DLD1 (cell line): ENCODE data around the gene CHERP.
"Not testable (repeated sequence)": the region's sequence is repeated elsewhere in the genome, so short reads cannot be mapped to it uniquely, and the experiment has no call there.

ENCODE experiments used
- in situ Hi-C: cut with HindIII; loops from 2 replicates; pipeline ENCODE4 v1.10.0; 2017; ENCODE audit warnings: low sequenced_read_pairs

The CHERP gene

DNA sequence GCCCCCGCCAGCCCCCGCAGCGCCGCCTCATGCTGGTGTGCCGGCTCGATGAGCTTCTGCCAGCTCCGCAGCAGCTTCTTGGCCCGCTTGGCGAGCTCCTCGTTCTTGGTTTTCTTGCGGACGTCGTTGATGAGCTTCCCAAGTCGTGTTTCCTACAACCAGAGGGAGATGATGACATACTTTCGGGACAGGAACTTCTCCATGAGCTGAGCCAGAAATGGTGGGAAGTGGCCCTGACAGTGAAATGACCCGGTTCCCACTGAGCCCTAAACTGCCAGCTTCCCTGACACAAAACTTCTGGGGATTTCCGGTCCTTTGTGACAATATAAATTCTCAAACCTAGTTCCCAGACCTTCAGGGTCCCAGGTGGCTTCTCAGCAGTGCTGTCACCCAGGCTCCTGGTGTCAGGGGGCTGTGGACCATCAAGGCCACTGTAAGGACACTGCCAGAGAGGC is 35.3 kb upstream of the CHERP start:
- in situ Hi-C loops, result no loop called here

DNA sequence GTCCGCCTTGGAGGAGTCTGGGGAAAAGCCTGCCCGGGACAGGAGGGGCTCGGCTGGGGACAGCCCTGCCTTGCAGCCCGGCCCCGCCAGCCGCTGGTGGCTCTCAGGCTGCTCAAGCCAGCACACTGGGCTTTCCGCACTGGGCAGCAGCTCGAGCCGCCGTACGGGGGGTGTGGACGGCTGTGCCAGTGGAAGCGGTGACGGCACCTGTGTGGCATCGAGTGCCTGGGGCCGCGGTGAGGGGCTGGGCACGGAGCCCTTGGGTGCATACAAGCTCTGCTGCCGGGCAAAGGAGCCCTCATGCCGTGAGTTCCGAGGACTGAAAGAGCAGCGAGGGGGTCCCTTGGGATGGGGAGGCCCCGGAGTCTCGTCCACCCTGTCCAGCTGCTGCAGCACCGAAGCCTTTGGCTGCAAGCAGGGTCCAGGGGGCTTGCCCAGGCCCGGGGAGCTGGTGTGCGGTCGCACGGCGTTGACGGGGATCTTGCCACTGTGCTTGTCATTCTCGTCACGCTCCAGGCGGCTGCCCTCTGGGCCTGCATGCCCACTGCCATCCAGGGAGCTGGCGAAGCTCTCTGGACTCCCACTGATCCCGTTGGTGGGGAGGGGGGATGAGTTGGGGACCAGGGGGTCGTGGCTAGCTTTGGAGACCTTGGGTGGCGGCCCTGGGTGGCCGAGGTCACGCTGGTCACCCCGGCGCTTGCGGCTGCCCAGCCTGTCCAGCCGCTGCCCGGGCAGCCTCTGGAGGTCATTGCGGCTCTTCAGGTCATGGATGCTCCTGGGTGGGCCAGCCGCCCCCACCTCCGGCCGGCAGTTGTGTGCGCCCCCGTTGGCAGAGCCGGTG is 34.7 kb upstream of the CHERP start:
- in situ Hi-C loops, result no loop called here

DNA sequence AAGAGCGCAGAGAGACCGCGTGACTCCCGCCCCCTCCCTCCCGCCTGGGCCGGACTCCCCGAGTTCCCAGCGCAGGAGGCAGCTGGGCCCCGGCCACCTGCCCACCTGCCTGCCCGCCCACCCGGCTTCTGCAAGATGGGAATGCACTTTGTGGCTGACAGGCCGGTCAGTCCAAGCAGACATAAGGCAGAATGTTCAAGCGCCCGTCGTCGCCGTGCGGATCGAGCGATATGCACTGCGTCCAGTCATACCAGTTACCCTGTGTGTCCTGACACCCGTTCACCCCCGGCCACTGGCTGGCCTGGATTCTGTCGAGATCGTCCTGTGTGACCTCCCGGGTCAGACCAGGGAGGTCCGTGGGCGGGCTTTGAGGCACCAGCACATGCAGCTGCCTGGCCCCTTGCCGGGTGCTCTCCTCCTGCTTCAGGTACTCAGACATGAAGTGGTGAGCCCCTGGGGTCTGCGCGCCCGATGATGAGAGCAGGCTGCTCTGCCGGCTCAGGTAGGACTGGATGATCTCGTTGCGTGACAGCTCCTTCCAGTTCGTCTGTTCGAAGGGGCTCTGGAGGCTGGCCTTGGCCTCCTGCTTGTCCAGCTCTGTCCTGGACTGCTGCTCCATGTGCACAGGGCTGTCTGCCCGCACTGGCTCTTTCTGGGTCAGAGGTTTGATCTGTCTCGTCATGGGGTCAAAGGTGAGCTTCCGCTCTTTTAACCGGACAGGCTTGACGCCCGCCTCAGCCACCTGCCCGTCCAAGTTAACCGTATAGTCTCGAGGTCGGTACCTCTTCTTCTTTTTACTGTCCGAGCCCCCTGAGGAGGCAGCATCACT is 33.8 kb upstream of the CHERP start:
- in situ Hi-C loops, result no loop called here

DNA sequence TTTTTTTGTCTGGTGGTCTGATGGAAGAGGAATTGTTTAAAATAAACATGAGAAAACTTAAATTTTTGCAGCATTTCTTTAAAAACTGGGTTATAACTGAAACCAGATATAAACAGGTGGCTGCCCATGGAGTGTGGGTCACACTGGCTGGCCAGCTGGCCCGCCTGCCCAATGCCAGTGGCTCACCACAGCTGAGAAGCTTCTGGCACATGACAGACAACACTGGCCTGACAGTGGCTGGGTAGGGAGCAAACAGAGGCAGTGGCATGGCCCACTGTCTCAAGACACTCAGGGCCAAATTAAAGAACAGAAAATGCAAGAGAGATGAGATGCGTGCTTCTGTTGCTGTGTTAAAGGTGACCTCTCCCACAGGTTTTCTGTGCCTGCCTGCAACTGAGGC is 33.0 kb upstream of the CHERP start:
- in situ Hi-C loops, result no loop called here

DNA sequence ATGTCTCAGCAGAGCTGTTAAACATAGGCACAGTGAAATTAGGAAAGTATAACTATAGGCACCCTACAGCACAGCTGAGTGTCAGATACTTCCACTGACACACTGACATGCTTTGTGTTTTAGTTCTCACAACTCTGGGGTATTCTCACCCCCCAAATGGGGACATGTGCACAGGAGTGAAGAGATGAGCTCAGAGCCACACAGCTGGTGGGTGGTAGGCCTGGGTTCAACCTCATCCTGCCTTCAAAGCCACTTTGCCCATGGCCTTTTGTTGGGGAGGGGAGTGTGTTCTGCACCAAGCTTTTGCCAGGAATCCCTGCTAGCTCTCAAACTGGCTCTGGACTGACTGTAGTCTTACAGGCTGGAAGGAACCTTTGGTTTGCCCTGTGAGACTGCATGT is 31.7 kb upstream of the CHERP start:
- in situ Hi-C loops, result no loop called here

DNA sequence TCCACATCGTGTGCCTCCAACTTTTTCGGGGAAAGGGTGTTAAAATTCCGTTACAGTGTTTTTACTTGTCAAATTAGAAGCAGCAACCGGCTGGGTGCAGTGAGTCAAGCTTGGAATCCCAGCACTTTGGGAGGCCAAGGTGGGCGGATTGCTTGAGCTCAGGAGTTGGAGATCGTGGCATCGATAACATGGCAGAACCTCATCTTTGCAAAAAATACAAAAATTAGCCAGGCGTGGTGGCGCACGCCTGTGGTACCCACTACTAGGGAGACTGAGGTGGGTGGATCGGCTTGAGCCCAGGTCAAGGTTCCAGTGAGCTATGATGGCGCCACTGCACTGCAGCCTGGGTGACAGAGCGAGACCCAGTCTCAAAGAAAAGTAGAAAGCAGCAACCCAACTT is 31.1 kb upstream of the CHERP start:
- in situ Hi-C loops, result no loop called here

DNA sequence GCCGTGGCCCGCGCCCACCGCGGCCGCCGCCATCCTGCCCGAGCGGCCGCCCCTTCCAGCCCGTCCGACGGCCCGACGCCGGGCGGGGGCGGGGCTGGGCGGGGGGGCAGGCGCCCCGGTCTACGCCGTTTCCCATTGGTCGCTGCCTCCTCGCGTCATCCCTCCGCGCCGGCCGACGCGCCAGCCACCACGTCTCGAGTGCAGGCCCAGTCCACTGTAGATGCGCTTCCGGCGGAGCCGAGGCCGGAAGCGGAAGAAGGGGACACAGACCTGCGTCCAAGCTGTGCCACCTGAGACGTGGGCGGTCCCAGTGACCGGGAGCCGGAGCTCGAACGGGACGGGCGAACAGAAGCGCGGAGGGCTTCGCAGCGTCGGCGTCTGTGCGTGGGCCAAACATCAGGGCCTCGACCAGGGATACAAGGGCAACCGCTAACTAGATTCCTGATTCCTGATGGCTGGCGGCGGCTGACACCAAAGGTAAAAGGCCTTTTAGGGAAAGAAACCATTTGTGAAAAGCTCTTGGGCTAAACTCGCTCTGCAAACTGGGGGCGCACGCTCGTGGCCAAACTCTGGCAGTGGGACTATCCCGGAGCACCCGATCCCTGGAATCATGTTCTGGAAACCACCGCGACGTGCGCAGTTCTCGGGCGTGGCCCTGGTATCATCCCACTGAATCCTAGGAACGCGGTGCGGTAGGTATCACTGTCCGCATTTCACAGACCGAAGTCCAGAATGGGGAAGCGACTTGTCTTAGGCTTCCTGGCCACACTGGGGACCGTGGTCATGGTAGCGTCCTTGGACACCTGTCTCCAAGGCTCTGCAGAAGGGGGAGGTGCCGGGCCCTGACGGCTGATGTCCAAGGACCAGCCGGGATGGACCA is 30.3 kb upstream of the CHERP start, which contains the start of gene SLC35E1:
Gene SLC35E1, minus strand, starts transcription at position 84 of the 880 bp plus-strand sequence. Its CDS starts 51 bp downstream, at position 33.
- in situ Hi-C loops, result no loop called here

DNA sequence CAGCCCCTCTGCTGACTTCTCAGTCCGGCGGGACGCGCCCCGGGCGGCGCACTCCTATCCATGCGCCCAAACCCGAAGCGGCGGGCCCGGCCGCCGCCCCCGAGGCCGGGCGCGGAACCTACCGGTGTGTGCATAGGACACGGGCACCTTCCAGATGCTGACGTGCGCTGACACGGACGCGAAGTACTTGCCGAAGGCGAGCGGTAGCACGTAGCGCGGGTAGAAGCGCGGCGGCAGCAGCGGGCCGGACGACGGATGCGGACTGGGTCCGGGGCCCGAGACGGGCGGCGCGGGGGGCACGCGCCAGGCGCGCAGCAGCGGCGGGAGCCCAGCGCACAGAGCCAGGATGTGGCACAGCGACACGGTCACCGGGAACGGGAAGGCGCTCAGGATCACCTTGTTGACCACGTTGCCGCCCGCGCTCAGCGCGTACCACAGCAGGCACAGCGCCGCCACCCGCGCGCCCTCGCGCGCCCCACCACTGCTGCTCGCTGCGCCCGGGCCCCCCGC is 29.6 kb upstream of the CHERP start:
- in situ Hi-C loops, result no loop called here

DNA sequence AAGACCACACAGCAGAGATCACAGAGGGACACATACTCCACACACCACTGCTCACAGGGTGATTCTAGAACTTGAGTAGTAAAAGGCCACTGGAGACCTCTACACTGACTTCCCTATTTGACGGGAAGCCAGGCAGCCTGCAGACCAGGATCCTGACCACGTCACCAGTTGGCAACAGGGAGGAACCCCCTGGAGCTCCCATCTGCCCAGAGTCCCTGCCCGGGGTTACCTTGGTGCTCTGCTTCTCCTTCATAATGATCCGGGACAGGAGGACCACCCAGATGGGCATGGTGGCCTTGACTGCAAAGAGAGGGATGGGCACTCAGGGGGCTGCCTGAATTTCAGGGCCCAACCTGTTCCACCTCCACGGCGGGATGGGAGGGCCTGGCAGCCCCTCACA is 29.0 kb upstream of the CHERP start:
- in situ Hi-C loops, result no loop called here

DNA sequence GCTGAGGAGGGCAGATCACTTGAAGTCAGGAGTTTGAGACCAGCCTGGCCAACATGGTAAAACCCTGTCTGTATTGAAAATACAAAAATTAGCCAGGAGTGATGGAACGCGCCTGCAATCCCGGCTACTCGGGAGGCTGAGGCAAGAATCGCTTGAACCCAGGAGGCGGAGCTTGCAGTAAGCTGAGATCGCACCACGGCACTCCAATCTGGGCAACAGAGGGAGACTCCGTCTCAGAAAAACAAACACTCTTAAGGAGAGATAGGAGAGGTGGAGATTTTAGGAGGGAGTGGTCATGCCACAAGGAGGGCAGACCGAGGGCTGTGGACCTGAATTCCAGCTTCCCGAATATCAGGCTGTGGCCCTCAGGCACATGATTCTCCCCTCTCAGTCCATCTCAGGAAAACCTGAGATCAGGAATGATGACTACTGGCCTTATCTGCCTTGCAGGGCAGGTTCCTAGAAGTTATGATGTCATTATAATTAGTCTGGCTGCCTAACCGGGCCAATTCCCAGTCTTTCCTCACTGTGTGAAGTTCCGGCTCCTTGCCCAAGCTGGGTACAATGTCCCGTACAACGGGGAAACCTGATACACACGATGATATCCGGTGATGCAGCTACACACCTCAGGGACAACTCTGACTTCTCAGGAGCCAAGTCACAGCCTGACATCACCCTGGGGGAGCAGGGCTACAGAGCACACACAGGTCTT is 27.5 kb upstream of the CHERP start:
- in situ Hi-C loops, result no loop called here

DNA sequence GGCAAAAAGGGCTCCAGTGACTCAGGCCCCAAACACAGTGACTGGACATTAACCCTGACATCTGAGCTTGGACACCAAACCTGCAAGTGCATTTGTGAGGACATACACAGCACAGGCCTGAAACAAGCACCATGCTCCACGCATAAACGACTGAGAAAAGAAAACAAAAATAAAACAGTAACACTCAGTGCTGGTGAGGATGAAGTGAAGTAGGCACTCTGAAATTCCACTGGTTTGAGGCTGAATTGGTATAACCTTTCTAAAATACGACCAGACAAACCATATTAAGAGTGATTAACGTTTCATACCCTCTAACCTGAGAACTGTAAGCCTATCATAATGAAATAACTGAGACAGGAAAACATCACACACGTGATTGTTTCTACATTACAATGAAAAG is 24.5 kb upstream of the CHERP start:
- in situ Hi-C loops, result no loop called here

DNA sequence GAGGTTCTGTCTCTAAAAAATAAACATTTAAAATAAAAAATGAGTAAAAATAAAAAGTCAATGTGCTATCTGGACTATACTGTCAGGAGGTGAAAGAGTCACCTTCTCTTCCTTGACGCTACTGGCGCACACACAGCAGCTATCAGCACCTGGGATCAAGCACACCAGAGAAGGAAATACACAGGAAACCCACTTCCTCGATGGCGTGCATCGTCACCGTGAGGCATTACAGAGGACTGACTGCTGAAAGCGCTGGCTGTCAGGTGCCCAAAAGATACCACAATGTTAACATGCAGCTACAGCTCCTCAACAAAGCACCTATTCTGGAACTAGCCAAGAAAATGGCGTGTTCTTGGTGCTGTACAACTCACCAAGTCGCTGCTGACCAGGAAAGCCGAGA is 23.9 kb upstream of the CHERP start:
- in situ Hi-C loops, result no loop called here

DNA sequence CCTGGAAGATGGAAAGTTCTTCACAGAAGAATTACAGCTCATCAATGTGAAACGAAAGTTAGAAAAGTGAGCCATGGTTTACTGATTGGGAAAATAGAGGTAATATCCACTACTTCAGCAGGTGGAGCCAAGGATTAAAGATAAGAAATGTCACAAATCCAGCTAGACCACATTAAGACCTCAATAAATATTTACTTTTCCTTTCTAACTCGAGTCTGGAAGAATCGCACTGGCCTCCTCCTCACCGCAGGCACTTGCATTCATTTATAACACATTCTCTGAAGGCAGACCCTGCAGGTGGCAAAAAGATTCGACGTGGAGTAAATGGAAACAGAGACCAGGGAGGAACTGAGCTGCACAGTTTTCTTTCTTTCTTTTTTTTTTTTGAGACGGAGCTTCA is 22.6 kb upstream of the CHERP start:
- in situ Hi-C loops, result no loop called here

DNA sequence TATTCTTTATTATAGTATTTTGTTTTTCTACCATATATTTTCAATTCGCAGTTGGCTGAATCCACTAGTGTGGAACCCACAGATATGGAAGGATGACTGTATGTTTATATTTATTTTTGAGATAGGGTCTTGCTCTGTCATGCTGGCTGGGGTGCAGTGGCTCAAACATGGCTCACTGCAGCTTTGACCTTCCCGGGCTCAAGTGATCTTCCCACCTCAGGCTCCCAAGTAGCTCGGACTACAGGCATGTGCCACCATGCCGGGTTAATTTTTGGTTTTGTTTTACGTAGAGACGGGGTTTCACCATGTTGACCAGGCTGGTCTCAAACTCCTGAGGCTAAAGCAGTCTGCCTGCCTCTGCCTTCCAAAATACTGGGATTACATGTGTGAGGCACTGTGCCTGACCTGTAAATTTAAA is 20.4 kb upstream of the CHERP start:
- in situ Hi-C loops, result no loop called here

DNA sequence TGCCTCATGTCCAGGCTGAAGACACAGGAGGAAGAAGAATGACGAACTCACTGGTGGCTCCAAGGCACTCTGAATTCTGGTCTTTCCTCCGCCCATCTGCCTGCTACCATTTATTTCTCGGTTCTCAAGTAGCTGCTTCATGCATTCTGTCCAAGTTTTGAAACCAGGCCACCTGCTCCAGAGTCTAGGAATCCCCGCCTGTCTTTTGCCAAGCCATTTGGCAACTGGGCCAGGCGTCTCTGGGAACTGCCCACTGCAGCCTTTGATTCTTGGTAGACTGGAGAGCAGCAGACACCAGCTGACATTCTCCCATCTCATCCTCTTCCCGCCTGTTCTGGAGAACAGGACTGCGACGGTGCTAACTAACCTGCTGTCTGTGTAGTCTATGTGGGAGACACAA is 19.1 kb upstream of the CHERP start:
- in situ Hi-C loops, result no loop called here

DNA sequence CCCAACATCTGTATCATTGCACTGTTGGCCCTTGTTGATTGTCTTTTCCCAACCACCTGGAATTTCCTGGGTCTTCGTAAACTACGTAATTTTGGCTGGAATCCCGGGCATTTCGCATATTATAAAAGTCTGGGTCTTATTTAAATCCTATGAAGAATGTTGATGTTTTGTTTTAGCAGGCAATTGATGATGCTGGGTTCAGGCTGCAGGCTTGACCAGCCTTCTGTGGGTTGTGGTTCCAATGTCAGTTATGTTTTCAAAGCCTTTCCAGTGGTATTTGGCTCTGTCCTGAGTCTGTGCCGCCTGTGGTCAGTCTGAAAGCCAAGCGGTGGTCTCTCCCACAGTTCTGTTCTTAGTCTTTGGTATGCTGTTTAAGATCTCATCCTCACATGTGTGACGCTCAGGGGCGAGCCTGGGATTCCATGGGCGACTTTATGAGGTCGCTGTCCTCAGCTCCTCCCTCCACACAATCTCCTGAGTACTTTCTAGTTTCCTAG is 17.6 kb upstream of the CHERP start:
- in situ Hi-C loops, result no loop called here

DNA sequence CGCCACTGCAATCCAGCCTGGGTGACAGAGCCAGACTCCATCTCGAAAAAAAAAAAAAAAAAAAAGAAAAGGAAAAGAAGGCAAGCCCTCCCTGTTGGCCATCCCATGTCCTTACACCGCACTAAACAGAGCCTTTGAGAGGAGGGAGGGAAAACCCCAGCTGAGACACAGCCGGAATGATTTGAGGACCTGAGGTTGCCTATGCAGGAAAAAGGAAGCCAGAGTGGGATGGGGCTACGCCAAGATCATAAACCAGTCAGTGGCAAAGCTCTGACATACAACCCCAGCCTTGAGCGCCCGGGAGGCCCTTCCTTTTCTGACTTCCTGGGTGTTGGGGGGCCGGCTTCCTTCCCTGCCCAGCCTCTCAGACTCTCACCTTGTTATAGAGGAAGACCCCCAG is 12.5 kb upstream of the CHERP start:
- in situ Hi-C loops, result no loop called here

DNA sequence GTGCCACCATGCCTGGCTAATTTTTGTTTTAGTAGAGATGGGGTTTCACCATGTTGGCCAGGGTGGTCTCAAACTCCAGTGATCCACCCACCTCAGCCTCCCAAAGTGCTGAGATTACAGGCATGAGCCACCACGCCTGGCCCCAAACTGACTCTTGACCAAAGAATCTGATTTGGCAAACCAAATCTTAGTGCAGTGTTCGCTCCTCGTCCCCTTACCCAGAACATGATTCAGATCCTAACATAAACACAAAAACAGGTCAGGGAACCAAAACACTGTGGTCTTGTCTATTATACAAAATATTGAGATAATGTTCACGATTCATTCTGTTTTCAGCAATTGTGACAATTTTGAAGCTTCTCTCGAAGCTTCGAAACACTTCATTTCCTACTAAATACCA is 9.7 kb upstream of the CHERP start:
- in situ Hi-C loops, result not testable (repeated sequence)

DNA sequence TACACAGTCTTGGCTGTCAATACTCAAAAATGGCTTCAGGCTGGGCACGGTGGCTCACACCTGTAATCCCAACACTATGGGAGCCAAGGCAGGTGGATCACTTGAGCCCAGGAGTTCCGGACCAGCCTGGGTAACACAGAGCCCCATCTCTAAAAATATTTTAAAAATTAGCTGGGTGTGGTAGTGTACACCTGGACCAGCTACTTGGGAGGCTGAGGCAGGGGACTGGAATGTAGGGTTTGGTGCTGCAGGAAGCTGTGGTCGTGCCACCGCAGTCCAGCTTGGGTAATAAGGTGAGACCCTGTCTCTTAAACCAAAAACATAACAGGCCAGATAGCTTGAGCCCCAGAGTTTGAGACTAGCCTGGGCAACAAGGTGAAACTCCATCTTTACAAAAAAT is 6.7 kb upstream of the CHERP start:
- in situ Hi-C loops, result no loop called here
